ENCODE data around the gene GALNTL6. TPM values are rescaled to one million over a fixed set of nuclear protein-coding genes. Genes with fewer than 3 reads are reported as not detected.

The GALNTL6 gene
- total and polyA plus RNA-seq, 2 donors (not counting 3 experiments of a cell fraction or from before 2014, with no cell fraction given): not detected

DNA sequence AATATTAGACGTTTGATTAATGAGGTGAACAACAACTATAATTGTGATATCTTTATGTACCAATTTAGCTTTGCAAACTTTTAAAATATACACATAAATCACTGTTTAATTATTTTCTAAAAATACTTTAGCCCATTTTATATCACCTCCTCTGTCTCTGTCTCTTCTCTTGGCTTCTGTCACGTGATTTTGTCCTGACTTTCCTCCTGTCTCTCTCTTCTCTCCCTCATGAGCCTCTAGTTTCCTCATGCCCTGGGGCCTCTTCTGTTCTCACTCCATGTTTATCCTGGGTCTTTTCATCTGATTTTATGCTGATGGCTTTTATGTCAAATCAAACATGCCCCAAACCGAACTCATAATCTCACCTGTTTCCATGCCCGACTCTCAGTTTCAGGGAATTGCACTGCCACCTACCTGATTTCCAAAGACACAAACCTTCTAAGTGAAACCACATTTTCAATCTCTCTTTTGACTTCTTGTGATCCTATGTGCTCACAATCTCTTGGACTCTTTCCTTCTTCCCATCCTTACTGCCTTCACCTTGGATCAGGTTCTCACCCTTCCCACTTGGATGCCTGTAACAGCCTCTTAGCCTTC, 1052.4 kb downstream of the GALNTL6 start:
- no peaks in the 10 kb centered on the region for H3K4me1 ChIP-seq (ENCODE audit: control insufficient read depth, extremely low read depth, insufficient read depth, low read length)
- TF ChIP-seq FOS (IDR thresholded peaks at IDR 0.05; ENCODE audit: borderline replicate concordance, insufficient read depth, low read length) (no peak), EZH2 (IDR thresholded peaks at IDR 0.05; ENCODE audit: borderline replicate concordance, low read depth, low read length, severe bottlenecking) (no peak), MYC (IDR thresholded peaks at IDR 0.05; ENCODE audit: low read depth, low read length) (no peak), JUN (IDR thresholded peaks at IDR 0.05; ENCODE audit: borderline replicate concordance, insufficient read depth, insufficient read length, low read depth) (no peak), POLR2A (IDR thresholded peaks at IDR 0.05; ENCODE audit: low read depth, low read length) (no peak), POLR2AphosphoS5 (IDR thresholded peaks at IDR 0.05; ENCODE audit: insufficient read depth, low read depth, low read length) (no peak), GATA2 (IDR thresholded peaks at IDR 0.05; ENCODE audit: insufficient read depth, insufficient read length, low read depth, low read length) (no peak)
- TF ChIP-seq, protein P1, sequence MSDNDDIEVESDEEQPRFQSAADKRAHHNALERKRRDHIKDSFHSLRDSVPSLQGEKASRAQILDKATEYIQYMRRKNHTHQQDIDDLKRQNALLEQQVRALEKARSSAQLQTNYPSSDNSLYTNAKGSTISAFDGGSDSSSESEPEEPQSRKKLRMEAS (IDR thresholded peaks at IDR 0.05; ENCODE audit: insufficient read depth, insufficient read length): no peak
- TF ChIP-seq, protein P2, sequence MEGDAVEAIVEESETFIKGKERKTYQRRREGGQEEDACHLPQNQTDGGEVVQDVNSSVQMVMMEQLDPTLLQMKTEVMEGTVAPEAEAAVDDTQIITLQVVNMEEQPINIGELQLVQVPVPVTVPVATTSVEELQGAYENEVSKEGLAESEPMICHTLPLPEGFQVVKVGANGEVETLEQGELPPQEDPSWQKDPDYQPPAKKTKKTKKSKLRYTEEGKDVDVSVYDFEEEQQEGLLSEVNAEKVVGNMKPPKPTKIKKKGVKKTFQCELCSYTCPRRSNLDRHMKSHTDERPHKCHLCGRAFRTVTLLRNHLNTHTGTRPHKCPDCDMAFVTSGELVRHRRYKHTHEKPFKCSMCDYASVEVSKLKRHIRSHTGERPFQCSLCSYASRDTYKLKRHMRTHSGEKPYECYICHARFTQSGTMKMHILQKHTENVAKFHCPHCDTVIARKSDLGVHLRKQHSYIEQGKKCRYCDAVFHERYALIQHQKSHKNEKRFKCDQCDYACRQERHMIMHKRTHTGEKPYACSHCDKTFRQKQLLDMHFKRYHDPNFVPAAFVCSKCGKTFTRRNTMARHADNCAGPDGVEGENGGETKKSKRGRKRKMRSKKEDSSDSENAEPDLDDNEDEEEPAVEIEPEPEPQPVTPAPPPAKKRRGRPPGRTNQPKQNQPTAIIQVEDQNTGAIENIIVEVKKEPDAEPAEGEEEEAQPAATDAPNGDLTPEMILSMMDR (IDR thresholded peaks at IDR 0.05; ENCODE audit: extremely low read depth in 1 of 2, insufficient read depth in 1 of 2, low read depth in 1 of 2, low read length in 2 of 2): no peak
- no peak overlapping the region for H3K4me3 ChIP-seq (replicated peaks in 1 of 3; ENCODE audit: insufficient read depth in 1 of 3, low read depth in 1 of 3, low read length in 3 of 3)
- no peaks in the 10 kb centered on the region for H3K79me2 ChIP-seq (ENCODE audit: control insufficient read depth, insufficient read depth, low read length)
- H3K27me3 ChIP-seq (ENCODE audit: control insufficient read depth in 2 of 2, insufficient read depth in 2 of 2, low read length in 2 of 2): no peaks in the 10 kb centered on the region
- no peaks in the 10 kb centered on the region for H3K36me3 ChIP-seq (ENCODE audit: control insufficient read depth in 2 of 2, extremely low read depth in 1 of 2, insufficient read depth in 2 of 2, low read length in 2 of 2)
- FAIRE-seq (no peak), DNase-seq (ENCODE audit: low read depth, low spot score) (no peak)
- no peaks in the 10 kb centered on the region for H4K20me1 ChIP-seq (replicated peaks; ENCODE audit: control insufficient read depth, extremely low read depth, insufficient read depth, low read length)
- BruUV-seq (replicated peaks): no TSS peak
- H2AFZ ChIP-seq (ENCODE audit: low read depth, low read length): no peak overlapping the region
- no peak overlapping the region for H3K27ac ChIP-seq (ENCODE audit: insufficient read depth, low read depth, low read length)
- intact Hi-C loops (cut with micrococcal nuclease): no loop called here
- no peak overlapping the region for H3K9ac ChIP-seq (replicated peaks; ENCODE audit: extremely low read depth, insufficient read depth, low read length)
- POLR2A ChIA-PET: no interaction called here
- no peak overlapping the region for H3K4me2 ChIP-seq (ENCODE audit: insufficient read depth, low read length)
- CTCF ChIA-PET: no interaction called here
- no peaks in the 10 kb centered on the region for H3K9me1 ChIP-seq (replicated peaks; ENCODE audit: control insufficient read depth, extremely low read depth, insufficient read depth, low read length)
- dilution Hi-C loops (cut with MboI; ENCODE audit: extremely low pct_ligation_motif_present, low sequenced_read_pairs): no loop called here
- H3K9me3 ChIP-seq (replicated peaks; ENCODE audit: control insufficient read depth, insufficient read depth, low read length): no peaks in the 10 kb centered on the region

All from endothelial cell of umbilical vein (primary cell).